ENCODE data around the gene KMT2B.
A peak's percentile ranks its signal among the peaks of the same experiment; 100 is the strongest.

Gene KMT2B

GRCh38 chr19:35755131-35755549 lies 37.3 kb downstream of the KMT2B start:
- Histone ChIP-seq H3K4me3 (ENCODE audit: low read depth, low read length) (peak overlapping the region; percentile 98), H3K27ac (peak overlapping the region; percentile 88), H3K27me3 (replicated peaks) (no peaks in the 10 kb centered on the region), H3K36me3 (replicated peaks) (peaks cover 21% of the 10 kb centered on the region)
- no peak for TF ChIP-seq CTCF (IDR thresholded peaks at IDR 0.05; ENCODE audit: low read depth, low read length, missing control alignments)
- in situ Hi-C loops (cut with HindIII; ENCODE audit: low pct_ligation_motif_present, low sequenced_read_pairs) = no loop called here
- no peak for DNase-seq

GRCh38 chr19:35755550-35756376 lies 38.0 kb downstream of the KMT2B start:
- no peak for TF ChIP-seq CTCF (IDR thresholded peaks at IDR 0.05; ENCODE audit: low read depth, low read length, missing control alignments)
- Histone ChIP-seq H3K36me3 (replicated peaks) (peaks cover 24% of the 10 kb centered on the region), H3K4me3 (ENCODE audit: low read depth, low read length) (peak overlapping the region; percentile 98), H3K27me3 (replicated peaks) (no peaks in the 10 kb centered on the region), H3K27ac (peak overlapping the region; percentile 88)
- in situ Hi-C loops (cut with HindIII; ENCODE audit: low pct_ligation_motif_present, low sequenced_read_pairs) = no loop called here
- peak; percentile 26 for DNase-seq

- in situ Hi-C loops (cut with HindIII; ENCODE audit: low pct_ligation_motif_present, low sequenced_read_pairs) = no loop called here
- Histone ChIP-seq H3K4me3 (ENCODE audit: low read depth, low read length) (peak within 1 kb of the TSS; percentile 98), H3K27ac (peak within 1 kb of the TSS; percentile 88), H3K36me3 (replicated peaks) (peaks cover 26% of the 10 kb centered on the region), H3K27me3 (replicated peaks) (no peaks in the 10 kb centered on the region)
- peak; percentile 29 for DNase-seq
- no peak for TF ChIP-seq CTCF (IDR thresholded peaks at IDR 0.05; ENCODE audit: low read depth, low read length, missing control alignments)
Measured at GRCh38 chr19:35756377-35757230, 38.8 kb downstream of the KMT2B start, which contains the start of gene HSPB6. TSS of gene HSPB6 (minus strand) at chr19:35757029. CDS start at chr19:35757008, 21 bp downstream.

- Histone ChIP-seq H3K27me3 (replicated peaks) (no peaks in the 10 kb centered on the region), H3K27ac (peak overlapping the region; percentile 88), H3K36me3 (replicated peaks) (peaks cover 27% of the 10 kb centered on the region), H3K4me3 (ENCODE audit: low read depth, low read length) (peak overlapping the region; percentile 98)
- in situ Hi-C loops (cut with HindIII; ENCODE audit: low pct_ligation_motif_present, low sequenced_read_pairs) = no loop called here
- DNase-seq = peak; percentile 93
- no peak for TF ChIP-seq CTCF (IDR thresholded peaks at IDR 0.05; ENCODE audit: low read depth, low read length, missing control alignments)
Measured at GRCh38 chr19:35757231-35757748, 39.5 kb downstream of the KMT2B start.

GRCh38 chr19:35757749-35758608 lies 40.2 kb downstream of the KMT2B start, which contains the start of gene PROSER3:
TSS of gene PROSER3 (plus strand) at chr19:35758176. CDS start at chr19:35758216, 40 bp downstream.
- no peak for TF ChIP-seq CTCF (IDR thresholded peaks at IDR 0.05; ENCODE audit: low read depth, low read length, missing control alignments)
- no peaks in the 10 kb centered on the region for H3K27me3 ChIP-seq (replicated peaks)
- DNase-seq = peak; percentile 100
- H3K27ac ChIP-seq = peak within 1 kb of the TSS; percentile 88
- H3K36me3 ChIP-seq (replicated peaks) = peaks cover 21% of the 10 kb centered on the region
- in situ Hi-C loops (cut with HindIII; ENCODE audit: low pct_ligation_motif_present, low sequenced_read_pairs) = no loop called here
- H3K4me3 ChIP-seq (ENCODE audit: low read depth, low read length) = peak within 1 kb of the TSS; percentile 98

Data from brain microvascular endothelial cell (primary cell).